Stimulated activated CD8-positive, alpha-beta memory T cell treated with anti-CD3 and anti-CD28 coated beads, Interleukin-7, amount 100 ng/mL, for 24 hours (primary cell): Measurements from ENCODE around the gene VSTM2B.

Experiments used
- DNase-seq: peaks from one replicate; pipeline ENCODE4 v3.0.0-alpha.2; 2020; ENCODE audit warnings: low read depth

The VSTM2B gene

GRCh38 chr19:29495901-29496441 is 29.8 kb upstream of the VSTM2B start:
- no peak for DNase-seq

- DNase-seq = no peak
These were observed 28.6 kb upstream of the VSTM2B start for GRCh38 chr19:29497241-29497640.

GRCh38 chr19:29497686-29498436 is 27.9 kb upstream of the VSTM2B start:
- no peak for DNase-seq

GRCh38 chr19:29499261-29499920 is 26.4 kb upstream of the VSTM2B start:
- DNase-seq = no peak

- DNase-seq = no peak
These were observed 25.7 kb upstream of the VSTM2B start for GRCh38 chr19:29499921-29500590.

- no peak for DNase-seq
These were observed 23.8 kb upstream of the VSTM2B start for GRCh38 chr19:29501816-29502580.

GRCh38 chr19:29502581-29502850 is 23.3 kb upstream of the VSTM2B start:
- no peak for DNase-seq

GRCh38 chr19:29503140-29503758 is 22.5 kb upstream of the VSTM2B start:
- DNase-seq = no peak

GRCh38 chr19:29503785-29504184 is 22.0 kb upstream of the VSTM2B start:
- DNase-seq = no peak

- no peak for DNase-seq
These were observed 21.3 kb upstream of the VSTM2B start for GRCh38 chr19:29504454-29504853.

- no peak for DNase-seq
These were observed 20.5 kb upstream of the VSTM2B start for GRCh38 chr19:29505097-29505824.

- DNase-seq = no peak
These were observed 19.2 kb upstream of the VSTM2B start for GRCh38 chr19:29506619-29506911.

GRCh38 chr19:29507081-29507860 is 18.5 kb upstream of the VSTM2B start:
- DNase-seq = no peak

- DNase-seq = no peak
These were observed 17.6 kb upstream of the VSTM2B start for GRCh38 chr19:29508181-29508580.

- DNase-seq = no peak
These were observed 16.3 kb upstream of the VSTM2B start for GRCh38 chr19:29509456-29509855.

GRCh38 chr19:29510701-29511265 is 15.0 kb upstream of the VSTM2B start:
- DNase-seq = no peak

- no peak for DNase-seq
These were observed 14.0 kb upstream of the VSTM2B start for GRCh38 chr19:29511768-29512167.

GRCh38 chr19:29512748-29513147 is 13.0 kb upstream of the VSTM2B start:
- DNase-seq = no peak

GRCh38 chr19:29514525-29515232 is 11.1 kb upstream of the VSTM2B start:
- DNase-seq = no peak

GRCh38 chr19:29515233-29515619 is 10.6 kb upstream of the VSTM2B start:
- no peak for DNase-seq
